ENCODE measurements around the gene WDR70.

DNA sequence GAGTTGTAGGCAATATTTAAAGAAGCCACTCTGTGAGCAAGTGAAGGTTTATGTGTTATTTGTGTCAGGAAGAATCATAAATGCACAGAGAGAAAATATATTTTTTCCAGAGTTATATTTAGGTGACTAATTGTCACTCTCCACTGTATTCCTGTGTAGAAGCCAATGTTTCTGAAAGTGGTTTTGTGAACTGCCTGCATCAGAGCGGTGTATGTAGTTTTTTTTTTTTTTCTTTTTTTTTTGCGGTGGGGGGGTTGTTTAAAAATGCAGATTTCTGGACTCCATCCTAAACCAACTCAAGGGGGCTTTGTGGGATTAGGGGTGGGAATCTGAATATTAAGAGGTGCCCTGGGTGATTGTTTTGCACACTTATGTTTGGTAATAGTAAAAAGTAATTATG is 357.3 kb downstream of the WDR70 start:
- no peak for TF ChIP-seq POLR2A (IDR thresholded peaks at IDR 0.05)
- TF ChIP-seq, protein P1, sequence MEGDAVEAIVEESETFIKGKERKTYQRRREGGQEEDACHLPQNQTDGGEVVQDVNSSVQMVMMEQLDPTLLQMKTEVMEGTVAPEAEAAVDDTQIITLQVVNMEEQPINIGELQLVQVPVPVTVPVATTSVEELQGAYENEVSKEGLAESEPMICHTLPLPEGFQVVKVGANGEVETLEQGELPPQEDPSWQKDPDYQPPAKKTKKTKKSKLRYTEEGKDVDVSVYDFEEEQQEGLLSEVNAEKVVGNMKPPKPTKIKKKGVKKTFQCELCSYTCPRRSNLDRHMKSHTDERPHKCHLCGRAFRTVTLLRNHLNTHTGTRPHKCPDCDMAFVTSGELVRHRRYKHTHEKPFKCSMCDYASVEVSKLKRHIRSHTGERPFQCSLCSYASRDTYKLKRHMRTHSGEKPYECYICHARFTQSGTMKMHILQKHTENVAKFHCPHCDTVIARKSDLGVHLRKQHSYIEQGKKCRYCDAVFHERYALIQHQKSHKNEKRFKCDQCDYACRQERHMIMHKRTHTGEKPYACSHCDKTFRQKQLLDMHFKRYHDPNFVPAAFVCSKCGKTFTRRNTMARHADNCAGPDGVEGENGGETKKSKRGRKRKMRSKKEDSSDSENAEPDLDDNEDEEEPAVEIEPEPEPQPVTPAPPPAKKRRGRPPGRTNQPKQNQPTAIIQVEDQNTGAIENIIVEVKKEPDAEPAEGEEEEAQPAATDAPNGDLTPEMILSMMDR (IDR thresholded peaks at IDR 0.05), result no peak
